ENCODE measurements around the gene SH3BP4.

The SH3BP4 gene

GRCh38 chr2:235066490-235066889 is 114.7 kb downstream of the SH3BP4 start:
- TF ChIP-seq POLR2AphosphoS5 (IDR thresholded peaks at IDR 0.05; ENCODE audit: low read depth, low read length) (no peak), FOXP2 (optimal IDR thresholded peaks at IDR 0.05; ENCODE audit: borderline replicate concordance, extremely low read depth, extremely low read length, insufficient read depth) (no peak), REST (IDR thresholded peaks at IDR 0.05; ENCODE audit: insufficient read depth in 1 of 2, low read depth in 2 of 2, low read length in 2 of 2) (no peak), TAF1 (IDR thresholded peaks at IDR 0.05; ENCODE audit: borderline replicate concordance, insufficient read depth, low read length) (no peak), SIN3A (IDR thresholded peaks at IDR 0.05; ENCODE audit: borderline replicate concordance, insufficient read depth, low read length) (no peak)

- no peak for TF ChIP-seq REST (IDR thresholded peaks at IDR 0.05; ENCODE audit: insufficient read depth in 1 of 2, low read depth in 2 of 2, low read length in 2 of 2)
Measured at GRCh38 chr2:235066895-235067294, 115.1 kb downstream of the SH3BP4 start.

GRCh38 chr2:235068701-235069100 is 116.9 kb downstream of the SH3BP4 start:
- TF ChIP-seq TAF1 (IDR thresholded peaks at IDR 0.05; ENCODE audit: borderline replicate concordance, insufficient read depth, low read length): no peak
- no peak for TF ChIP-seq POLR2AphosphoS5 (IDR thresholded peaks at IDR 0.05; ENCODE audit: low read depth, low read length)
- no peak for TF ChIP-seq FOXP2 (optimal IDR thresholded peaks at IDR 0.05; ENCODE audit: borderline replicate concordance, extremely low read depth, extremely low read length, insufficient read depth)
- no peak for TF ChIP-seq REST (IDR thresholded peaks at IDR 0.05; ENCODE audit: insufficient read depth in 1 of 2, low read depth in 2 of 2, low read length in 2 of 2)
- no peak for TF ChIP-seq SIN3A (IDR thresholded peaks at IDR 0.05; ENCODE audit: borderline replicate concordance, insufficient read depth, low read length)

- TF ChIP-seq REST (IDR thresholded peaks at IDR 0.05; ENCODE audit: insufficient read depth in 1 of 2, low read depth in 2 of 2, low read length in 2 of 2) (no peak), TAF1 (IDR thresholded peaks at IDR 0.05; ENCODE audit: borderline replicate concordance, insufficient read depth, low read length) (no peak), POLR2AphosphoS5 (IDR thresholded peaks at IDR 0.05; ENCODE audit: low read depth, low read length) (no peak), FOXP2 (optimal IDR thresholded peaks at IDR 0.05; ENCODE audit: borderline replicate concordance, extremely low read depth, extremely low read length, insufficient read depth) (no peak), SIN3A (IDR thresholded peaks at IDR 0.05; ENCODE audit: borderline replicate concordance, insufficient read depth, low read length) (no peak)
Measured at GRCh38 chr2:235070063-235070706, 118.4 kb downstream of the SH3BP4 start.

GRCh38 chr2:235073868-235074413 is 122.1 kb downstream of the SH3BP4 start:
- no peak for TF ChIP-seq SIN3A (IDR thresholded peaks at IDR 0.05; ENCODE audit: borderline replicate concordance, insufficient read depth, low read length)
- no peak for TF ChIP-seq POLR2AphosphoS5 (IDR thresholded peaks at IDR 0.05; ENCODE audit: low read depth, low read length)
- TF ChIP-seq FOXP2 (optimal IDR thresholded peaks at IDR 0.05; ENCODE audit: borderline replicate concordance, extremely low read depth, extremely low read length, insufficient read depth): no peak
- TF ChIP-seq REST (IDR thresholded peaks at IDR 0.05; ENCODE audit: insufficient read depth in 1 of 2, low read depth in 2 of 2, low read length in 2 of 2): no peak
- TF ChIP-seq TAF1 (IDR thresholded peaks at IDR 0.05; ENCODE audit: borderline replicate concordance, insufficient read depth, low read length): no peak
